K562 (cell line): ENCODE measurements around the gene HOXB5. TPM values are rescaled to one million over a fixed set of nuclear protein-coding genes. Genes with fewer than 3 reads are reported as not detected.
A peak's percentile ranks its signal among the peaks of the same experiment; 100 is the strongest.

Experiments used
- CREM ChIP-seq: IDR thresholded peaks from 2 replicates; pipeline ENCODE4 v1.6.1; 2014; ENCODE audit warnings: antibody characterized with exemption, low read depth
- ID3 ChIP-seq, 2 experiments: fragments of 250-450 bp in 1 of 2; fragments of 450-650 bp in 1 of 2; sonication (Bioruptor Pico) in 1 of 2; IDR thresholded peaks; 2 replicates each; pipeline versions ENCODE4 v1.6.1 to v1.8.0; 2016 to 2021; ENCODE audit warnings: mild to moderate bottlenecking in 2 of 2, moderate library complexity in 2 of 2, missing compliant biosample characterization in 1 of 2, missing genetic modification characterization in 1 of 2
- polyA plus RNA-seq, 8 experiments: library from polyadenylated mRNA; depleted of rRNA in 4 of 8; stranded (reverse) in 5 of 8; unstranded in 3 of 8; fragments of >200 nt; fragmentation: Nextera tagmentation in 2 of 8; fragmentation: Illumina TruSeq in 1 of 8; extraction: Ambion mirVana in 2 of 8; extraction: Trizol in 1 of 8; gene quantifications; 2 replicates each; pipeline versions ENCODE4 v1.2.1 to v1.2.3, GENCODE V29; 2011 to 2014; ENCODE audit warnings: inconsistent platforms in 1 of 8, missing spikeins in 1 of 8
- total RNA-seq, 7 experiments: library from RNA; depleted of rRNA in 6 of 7; stranded (reverse); fragments of >200 nt in 6 of 7; fragmentation: Illumina TruSeq in 2 of 7; extraction: Trizol in 2 of 7; gene quantifications; 2 replicates each; pipeline versions ENCODE4 v1.2.1 to v1.2.3, GENCODE V29; 2011 to 2021; ENCODE audit warnings: low replicate concordance in 1 of 7
- TF ChIP-seq, protein P1 (sequence below), 3 experiments: fragments of 200-800 bp in 1 of 3; fragments of 250-450 bp in 1 of 3; fragments of 450-650 bp in 1 of 3; sonication (Bioruptor Pico) in 1 of 3; sonication (Bioruptor generic) in 1 of 3; formaldehyde crosslinking in 1 of 3; IDR thresholded peaks; 2 replicates each; pipeline versions ENCODE4 v1.6.1 to v1.8.0; 2016 to 2022; ENCODE audit warnings: mild to moderate bottlenecking in 2 of 3, missing genetic modification characterization in 2 of 3, missing compliant biosample characterization in 1 of 3, moderate library complexity in 1 of 3
- TF ChIP-seq, protein P2 (sequence below), 2 experiments: IDR thresholded peaks; 2 replicates each; pipeline ENCODE4 v1.6.1; 2011; ENCODE audit warnings: borderline replicate concordance in 1 of 2, control low read depth in 1 of 2, low read depth in 1 of 2, low read length in 1 of 2, mild to moderate bottlenecking in 1 of 2, mixed read lengths in 1 of 2, moderate library complexity in 1 of 2; ENCODE audit not compliant: insufficient read depth in 1 of 2, insufficient read length in 1 of 2, poor library complexity in 1 of 2, severe bottlenecking in 1 of 2; ENCODE audit errors: extremely low read depth in 1 of 2

HOXB5 gene
- total and polyA plus RNA-seq, 9 of the 15 experiments (the other 6 are each of a cell fraction or from before 2014, with no cell fraction given) = 0.24 to 2.7 (median 0.65) TPM

- TF ChIP-seq, protein P1, sequence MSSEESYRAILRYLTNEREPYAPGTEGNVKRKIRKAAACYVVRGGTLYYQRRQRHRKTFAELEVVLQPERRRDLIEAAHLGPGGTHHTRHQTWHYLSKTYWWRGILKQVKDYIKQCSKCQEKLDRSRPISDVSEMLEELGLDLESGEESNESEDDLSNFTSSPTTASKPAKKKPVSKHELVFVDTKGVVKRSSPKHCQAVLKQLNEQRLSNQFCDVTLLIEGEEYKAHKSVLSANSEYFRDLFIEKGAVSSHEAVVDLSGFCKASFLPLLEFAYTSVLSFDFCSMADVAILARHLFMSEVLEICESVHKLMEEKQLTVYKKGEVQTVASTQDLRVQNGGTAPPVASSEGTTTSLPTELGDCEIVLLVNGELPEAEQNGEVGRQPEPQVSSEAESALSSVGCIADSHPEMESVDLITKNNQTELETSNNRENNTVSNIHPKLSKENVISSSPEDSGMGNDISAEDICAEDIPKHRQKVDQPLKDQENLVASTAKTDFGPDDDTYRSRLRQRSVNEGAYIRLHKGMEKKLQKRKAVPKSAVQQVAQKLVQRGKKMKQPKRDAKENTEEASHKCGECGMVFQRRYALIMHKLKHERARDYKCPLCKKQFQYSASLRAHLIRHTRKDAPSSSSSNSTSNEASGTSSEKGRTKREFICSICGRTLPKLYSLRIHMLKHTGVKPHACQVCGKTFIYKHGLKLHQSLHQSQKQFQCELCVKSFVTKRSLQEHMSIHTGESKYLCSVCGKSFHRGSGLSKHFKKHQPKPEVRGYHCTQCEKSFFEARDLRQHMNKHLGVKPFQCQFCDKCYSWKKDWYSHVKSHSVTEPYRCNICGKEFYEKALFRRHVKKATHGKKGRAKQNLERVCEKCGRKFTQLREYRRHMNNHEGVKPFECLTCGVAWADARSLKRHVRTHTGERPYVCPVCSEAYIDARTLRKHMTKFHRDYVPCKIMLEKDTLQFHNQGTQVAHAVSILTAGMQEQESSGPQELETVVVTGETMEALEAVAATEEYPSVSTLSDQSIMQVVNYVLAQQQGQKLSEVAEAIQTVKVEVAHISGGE (CRISPR knock-in tag; IDR thresholded peaks at IDR 0.05) = 0 out of 6 replicates have a peak, but pooled peaks of 1 of the 3 experiments have one; percentile 26
- TF ChIP-seq ID3 (CRISPR knock-in tag; IDR thresholded peaks at IDR 0.05) (no peak), ID3 (tag; IDR thresholded peaks at IDR 0.05) (0 out of 2 replicates have a peak, but pooled peaks have one; percentile 23), CREM (no peak)
- TF ChIP-seq, protein P2, sequence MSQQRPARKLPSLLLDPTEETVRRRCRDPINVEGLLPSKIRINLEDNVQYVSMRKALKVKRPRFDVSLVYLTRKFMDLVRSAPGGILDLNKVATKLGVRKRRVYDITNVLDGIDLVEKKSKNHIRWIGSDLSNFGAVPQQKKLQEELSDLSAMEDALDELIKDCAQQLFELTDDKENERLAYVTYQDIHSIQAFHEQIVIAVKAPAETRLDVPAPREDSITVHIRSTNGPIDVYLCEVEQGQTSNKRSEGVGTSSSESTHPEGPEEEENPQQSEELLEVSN (IDR thresholded peaks at IDR 0.05; ENCODE audit: borderline replicate concordance in 1 of 2, extremely low read depth in 1 of 2, insufficient read depth in 1 of 2, insufficient read length in 1 of 2, low read depth in 1 of 2, low read length in 1 of 2, poor library complexity in 1 of 2, severe bottlenecking in 1 of 2) = no peak
Observed at GRCh38 chr17:48545539-48545938, 48.0 kb downstream of the HOXB5 start (continued).
